Effector memory CD4-positive, alpha-beta T cell (primary cell): ENCODE results near the gene PAPPA2.
"Not testable (repeated sequence)": the region's sequence is repeated elsewhere in the genome, so short reads cannot be mapped to it uniquely, and the experiment has no call there.

ENCODE experiments used
- DNase-seq, 3 donors: peaks; one replicate each; pipeline ENCODE4 v3.0.0-alpha.2; 2020
- H3K27ac ChIP-seq: 2 replicates; pipeline ENCODE4 v1.7.0; 2013; ENCODE audit warnings: mild to moderate bottlenecking, low read length, moderate library complexity; ENCODE audit not compliant: insufficient read depth, poor library complexity, severe bottlenecking
- H3K27me3 ChIP-seq: replicated peaks from 2 replicates; pipeline ENCODE4 v1.7.0; 2013; ENCODE audit warnings: mild to moderate bottlenecking, low read length; ENCODE audit not compliant: insufficient read depth, control insufficient read depth, poor library complexity, severe bottlenecking
- H3K36me3 ChIP-seq: 2 replicates; pipeline ENCODE4 v1.7.0; 2013; ENCODE audit warnings: mild to moderate bottlenecking, low read length, moderate library complexity; ENCODE audit not compliant: control insufficient read depth, insufficient read depth
- H3K4me1 ChIP-seq: 2 replicates; pipeline ENCODE4 v1.7.0; 2013; ENCODE audit warnings: low read length, mild to moderate bottlenecking; ENCODE audit not compliant: control insufficient read depth, insufficient read depth, poor library complexity, severe bottlenecking
- H3K4me3 ChIP-seq: 2 replicates; pipeline ENCODE4 v1.7.0; 2013; ENCODE audit warnings: low read length, low read depth, mild to moderate bottlenecking; ENCODE audit not compliant: insufficient read depth, poor library complexity, severe bottlenecking
- H3K9me3 ChIP-seq: 2 replicates; pipeline ENCODE4 v1.7.0; 2013; ENCODE audit warnings: mild to moderate bottlenecking, low read length, moderate library complexity; ENCODE audit not compliant: control insufficient read depth

Gene PAPPA2

GRCh38 chr1:176617881-176618280, 154.9 kb downstream of the PAPPA2 start:
- DNase-seq = no peak
- Histone ChIP-seq H3K9me3 (no peaks in the 10 kb centered on the region), H3K4me1 (no peaks in the 10 kb centered on the region), H3K4me3 (no peak overlapping the region), H3K36me3 (no peaks in the 10 kb centered on the region), H3K27me3 (no peaks in the 10 kb centered on the region), H3K27ac (no peak overlapping the region)

DNA sequence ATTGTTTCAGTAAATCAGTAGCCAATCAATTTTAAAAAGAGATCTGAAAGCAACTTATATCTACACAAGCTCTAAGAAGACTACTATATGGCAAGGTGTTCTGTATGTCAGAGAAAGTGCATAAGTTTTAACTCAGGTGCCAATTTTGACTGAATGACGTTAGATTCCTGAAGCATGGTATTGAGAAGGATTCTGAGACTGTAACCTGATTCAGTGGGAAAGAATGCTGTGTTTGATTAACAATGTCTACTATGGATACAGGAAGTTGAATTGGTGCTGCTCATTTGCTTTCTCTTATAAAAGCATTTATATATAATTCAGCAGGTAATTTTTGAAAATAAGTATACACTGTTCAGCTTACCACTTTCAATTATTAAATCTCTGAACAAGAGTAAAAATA, 156.3 kb downstream of the PAPPA2 start:
- H3K27me3 ChIP-seq = no peaks in the 10 kb centered on the region
- H3K36me3 ChIP-seq = no peaks in the 10 kb centered on the region
- DNase-seq = no peak
- no peak overlapping the region for H3K4me3 ChIP-seq
- no peaks in the 10 kb centered on the region for H3K4me1 ChIP-seq
- H3K27ac ChIP-seq = no peak overlapping the region
- H3K9me3 ChIP-seq = no peaks in the 10 kb centered on the region

DNA sequence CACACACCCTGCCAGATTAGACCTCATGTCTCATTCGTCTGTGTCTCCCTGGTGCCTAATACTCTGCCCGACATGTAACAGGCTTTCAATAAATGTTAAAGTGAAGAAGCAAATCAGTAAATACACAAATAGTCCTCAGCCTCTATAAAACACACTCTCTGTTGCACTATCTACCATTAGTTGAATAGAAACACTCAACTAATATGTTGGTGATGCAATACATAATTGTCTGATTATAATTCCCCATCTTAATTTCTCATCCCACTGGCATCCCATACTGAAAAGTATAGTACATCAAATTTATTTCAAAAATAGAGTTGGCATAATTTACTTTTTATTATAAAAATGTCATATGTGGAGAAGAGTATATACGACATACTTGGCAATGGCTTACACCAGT, 162.4 kb downstream of the PAPPA2 start:
- DNase-seq = no peak
- H3K27me3 ChIP-seq = no peaks in the 10 kb centered on the region

GRCh38 chr1:176626572-176627061, 163.6 kb downstream of the PAPPA2 start:
- no peaks in the 10 kb centered on the region for H3K36me3 ChIP-seq
- no peak for DNase-seq
- H3K9me3 ChIP-seq = no peaks in the 10 kb centered on the region
- H3K4me3 ChIP-seq = no peak overlapping the region
- H3K27me3 ChIP-seq = no peaks in the 10 kb centered on the region
- H3K27ac ChIP-seq = no peak overlapping the region
- H3K4me1 ChIP-seq = no peaks in the 10 kb centered on the region

More for the DNA sequence above, 162.4 kb downstream of the PAPPA2 start:
- Histone ChIP-seq H3K4me3 (no peak overlapping the region), H3K27ac (no peak overlapping the region), H3K4me1 (no peaks in the 10 kb centered on the region), H3K36me3 (no peaks in the 10 kb centered on the region), H3K9me3 (no peaks in the 10 kb centered on the region)

DNA sequence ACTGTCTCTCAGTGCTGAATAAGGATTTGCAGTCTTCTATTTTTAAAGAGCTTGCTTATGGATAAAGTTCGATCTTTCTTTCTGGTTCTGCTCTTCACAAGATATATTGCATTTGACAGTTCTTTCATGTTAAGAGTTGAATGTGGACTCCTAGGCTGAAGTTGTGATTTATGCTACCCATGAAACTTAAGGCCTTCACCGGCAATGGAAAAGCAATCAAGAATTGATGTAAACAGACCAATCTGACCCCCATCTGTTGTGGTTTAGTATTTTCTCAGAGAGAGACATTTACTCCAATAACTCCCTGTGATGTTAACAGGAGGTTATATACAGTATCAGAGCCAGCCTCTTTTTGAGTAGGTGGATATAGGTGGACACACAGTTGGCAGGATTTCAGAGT, 165.8 kb downstream of the PAPPA2 start:
- no peaks in the 10 kb centered on the region for H3K36me3 ChIP-seq
- H3K27me3 ChIP-seq = no peaks in the 10 kb centered on the region
- no peak overlapping the region for H3K4me3 ChIP-seq
- H3K4me1 ChIP-seq = no peaks in the 10 kb centered on the region
- no peak overlapping the region for H3K27ac ChIP-seq
- DNase-seq = no peak
- H3K9me3 ChIP-seq = no peaks in the 10 kb centered on the region

DNA sequence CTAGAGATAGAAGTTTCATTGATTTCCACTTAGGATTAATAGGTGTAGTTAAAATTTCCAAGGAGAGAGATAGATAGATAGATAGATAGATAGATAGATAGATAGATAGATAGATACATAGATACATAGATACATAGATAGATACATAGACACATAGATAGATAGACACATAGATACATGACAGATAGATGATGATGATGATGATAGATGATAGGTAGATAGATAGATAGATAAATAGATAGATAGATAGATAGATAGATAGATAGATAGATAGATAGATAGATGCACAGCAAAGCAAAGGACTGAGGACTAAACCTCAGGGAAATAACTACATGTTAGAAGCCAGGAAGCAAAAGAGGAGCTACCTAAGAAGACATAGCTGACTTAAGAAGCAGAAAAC, 171.8 kb downstream of the PAPPA2 start:
- H3K27me3 ChIP-seq, H3K36me3 ChIP-seq, H3K4me1 ChIP-seq, H3K9me3 ChIP-seq, H3K4me3 ChIP-seq, DNase-seq, H3K27ac ChIP-seq: not testable (repeated sequence)

GRCh38 chr1:176638713-176639526, 175.9 kb downstream of the PAPPA2 start:
- Histone ChIP-seq H3K27ac (no peak overlapping the region), H3K9me3 (no peaks in the 10 kb centered on the region), H3K36me3 (no peaks in the 10 kb centered on the region), H3K4me1 (no peaks in the 10 kb centered on the region), H3K4me3 (no peak overlapping the region), H3K27me3 (no peaks in the 10 kb centered on the region)
- no peak for DNase-seq

GRCh38 chr1:176643536-176643935, 180.6 kb downstream of the PAPPA2 start:
- no peak overlapping the region for H3K27ac ChIP-seq
- H3K36me3 ChIP-seq = no peaks in the 10 kb centered on the region
- H3K4me1 ChIP-seq = no peaks in the 10 kb centered on the region
- H3K4me3 ChIP-seq = no peak overlapping the region
- H3K9me3 ChIP-seq = no peaks in the 10 kb centered on the region
- H3K27me3 ChIP-seq = no peaks in the 10 kb centered on the region
- DNase-seq = no peak

- Histone ChIP-seq H3K27ac (no peak overlapping the region), H3K4me1 (no peaks in the 10 kb centered on the region), H3K27me3 (no peaks in the 10 kb centered on the region), H3K4me3 (no peak overlapping the region), H3K9me3 (no peaks in the 10 kb centered on the region), H3K36me3 (no peaks in the 10 kb centered on the region)
- DNase-seq = no peak
These were observed 185.6 kb downstream of the PAPPA2 start for GRCh38 chr1:176648556-176648955.

DNA sequence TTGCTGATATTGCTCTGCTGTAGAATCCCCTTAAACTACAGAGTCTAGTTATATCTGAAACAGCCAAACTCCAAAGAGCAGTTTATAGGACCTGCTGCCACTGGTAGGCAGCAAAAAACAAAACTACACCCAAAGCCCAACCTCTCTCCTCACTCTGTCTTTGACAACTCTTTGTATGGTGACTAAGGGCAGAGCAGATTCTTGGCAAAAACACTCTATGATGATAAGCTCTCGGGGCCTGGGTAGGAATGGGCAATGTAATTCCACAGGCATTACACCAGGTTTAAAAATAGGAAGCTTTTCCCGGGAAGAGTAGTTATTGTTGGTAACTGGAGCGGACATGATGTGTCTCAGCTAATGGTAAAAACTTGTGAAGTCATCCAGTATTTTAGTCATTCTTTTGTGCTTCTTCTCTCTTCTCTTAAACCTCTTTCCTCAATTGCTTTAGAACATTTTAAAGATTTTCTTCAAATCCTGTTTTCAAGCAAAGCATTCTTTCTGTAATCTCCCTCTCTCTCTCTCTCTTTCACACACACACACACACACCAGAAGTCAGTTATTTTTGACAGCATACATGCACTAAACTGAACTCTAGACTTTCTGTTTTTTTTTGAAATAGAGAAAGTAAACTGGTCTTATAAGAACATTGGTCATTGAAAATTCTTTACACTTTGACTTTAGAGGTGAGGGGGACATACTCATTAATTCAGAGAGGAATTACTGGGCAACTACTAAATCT, 193.5 kb downstream of the PAPPA2 start:
- Histone ChIP-seq H3K27me3 (no peaks in the 10 kb centered on the region), H3K4me1 (no peaks in the 10 kb centered on the region), H3K4me3 (no peak overlapping the region), H3K36me3 (no peaks in the 10 kb centered on the region), H3K9me3 (no peaks in the 10 kb centered on the region), H3K27ac (no peak overlapping the region)
- no peak for DNase-seq
